ENCODE data around the gene OR52I2.

Gene OR52I2

DNA sequence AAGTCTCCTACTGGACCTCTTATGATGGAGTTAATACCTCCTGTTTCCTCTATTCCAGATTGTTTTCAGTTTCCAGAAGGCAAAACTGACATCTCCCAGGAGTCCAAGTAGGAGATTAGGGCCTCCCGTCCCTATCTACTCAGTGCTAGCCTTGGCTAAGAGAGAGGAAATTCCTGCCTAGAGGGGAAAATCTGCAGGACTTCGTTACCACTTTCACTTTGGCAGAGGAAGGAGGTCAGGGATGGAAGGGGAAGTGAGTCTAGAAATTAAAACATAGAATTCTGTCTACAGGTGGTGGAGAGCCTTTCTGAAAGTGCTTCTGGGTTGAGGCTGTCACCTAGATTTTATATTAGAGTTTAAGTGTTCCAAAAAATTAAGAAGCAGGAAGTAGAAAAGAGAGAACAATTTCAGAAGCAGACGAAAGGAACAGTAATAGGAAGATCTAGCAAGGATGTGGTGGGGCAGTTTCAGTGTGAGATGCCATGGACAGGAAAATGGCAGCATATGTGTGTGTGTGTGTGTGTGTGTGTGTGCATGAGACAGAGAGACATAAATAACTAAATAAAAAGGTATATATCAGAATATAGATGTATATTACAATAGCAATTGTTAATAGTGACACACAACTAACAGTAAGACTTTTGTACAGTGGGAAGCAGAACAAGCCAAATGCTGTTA is 28.9 kb downstream of the OR52I2 start:
- DNase-seq, result peak in 1 of 2 donors; percentile 47

- DNase-seq, result no peak
Observed at GRCh38 chr11:4611986-4612385, 30.4 kb downstream of the OR52I2 start.

DNA sequence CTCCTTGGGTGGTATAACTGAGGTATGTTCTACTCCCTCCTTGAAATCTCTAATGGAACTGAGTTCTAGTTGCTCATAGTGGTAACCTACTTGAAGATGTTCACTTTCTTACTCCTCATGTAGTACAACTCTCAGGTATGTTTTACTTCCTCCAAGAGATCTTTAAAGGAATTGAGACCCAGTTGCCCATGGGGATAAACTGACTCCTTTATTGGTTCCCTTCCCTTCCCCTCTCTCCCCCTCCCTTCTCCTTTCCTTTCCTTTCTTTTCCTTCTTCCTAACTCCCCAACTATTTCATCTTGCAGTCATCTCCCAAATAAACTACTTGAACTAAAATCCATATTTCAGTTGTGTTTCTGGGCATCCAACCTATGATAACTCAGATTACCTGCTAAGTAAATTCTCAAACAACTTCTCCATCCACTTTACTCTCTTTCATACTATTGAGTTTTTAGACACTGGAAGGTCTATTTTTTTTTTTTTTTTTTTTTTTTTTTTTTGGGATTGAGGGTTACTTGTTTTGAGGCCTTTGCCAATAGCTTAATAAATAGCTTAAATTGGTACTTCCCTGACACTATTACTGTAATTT is 34.4 kb downstream of the OR52I2 start:
- DNase-seq, result no peak

GRCh38 chr11:4619514-4619913 is 38.0 kb downstream of the OR52I2 start:
- no peak for DNase-seq

DNA sequence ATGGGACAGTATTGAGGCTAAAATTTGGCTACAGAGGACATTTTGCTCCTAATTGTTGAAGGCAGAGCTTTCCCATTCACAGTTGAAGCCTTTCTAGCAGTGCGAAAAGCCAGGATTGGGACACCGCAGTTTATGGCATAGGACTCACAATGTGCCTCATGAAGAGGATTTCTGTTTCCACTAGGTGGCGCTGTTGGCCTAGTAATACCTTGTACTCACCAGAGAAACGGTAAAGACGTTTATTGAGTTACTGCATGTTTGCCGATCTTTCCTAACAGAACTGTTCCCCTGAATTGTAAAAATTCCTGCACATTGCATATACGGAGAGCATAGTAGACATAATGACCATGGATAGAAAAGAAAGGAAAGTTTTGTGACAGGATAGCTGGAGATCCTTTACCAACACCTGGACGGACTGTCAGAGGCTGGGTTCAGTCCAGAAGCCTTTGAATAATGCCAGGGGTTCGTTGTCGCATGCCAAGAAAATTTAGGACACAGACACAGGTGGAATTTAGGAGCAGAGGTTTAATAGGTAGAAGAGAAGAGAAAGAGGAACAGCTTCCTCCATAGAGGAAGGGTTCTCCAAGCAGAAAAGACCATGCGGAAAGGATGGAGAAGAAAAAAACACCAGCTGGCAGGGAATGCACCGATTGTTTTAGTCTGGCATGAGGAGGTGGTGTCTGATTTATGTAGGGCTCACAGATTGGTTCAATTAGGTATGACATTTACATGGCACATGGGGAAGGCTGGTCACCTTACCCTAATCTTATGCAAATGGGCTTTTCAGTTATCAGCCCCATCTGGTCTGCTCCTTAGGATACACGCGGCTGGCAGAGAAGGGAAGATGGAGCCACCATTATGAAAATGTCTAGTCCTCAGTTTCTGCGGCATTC is 44.9 kb downstream of the OR52I2 start:
- DNase-seq, result peak; percentile 8 to 45

GRCh38 chr11:4636136-4636535 is 54.6 kb downstream of the OR52I2 start:
- no peak for DNase-seq

DNA sequence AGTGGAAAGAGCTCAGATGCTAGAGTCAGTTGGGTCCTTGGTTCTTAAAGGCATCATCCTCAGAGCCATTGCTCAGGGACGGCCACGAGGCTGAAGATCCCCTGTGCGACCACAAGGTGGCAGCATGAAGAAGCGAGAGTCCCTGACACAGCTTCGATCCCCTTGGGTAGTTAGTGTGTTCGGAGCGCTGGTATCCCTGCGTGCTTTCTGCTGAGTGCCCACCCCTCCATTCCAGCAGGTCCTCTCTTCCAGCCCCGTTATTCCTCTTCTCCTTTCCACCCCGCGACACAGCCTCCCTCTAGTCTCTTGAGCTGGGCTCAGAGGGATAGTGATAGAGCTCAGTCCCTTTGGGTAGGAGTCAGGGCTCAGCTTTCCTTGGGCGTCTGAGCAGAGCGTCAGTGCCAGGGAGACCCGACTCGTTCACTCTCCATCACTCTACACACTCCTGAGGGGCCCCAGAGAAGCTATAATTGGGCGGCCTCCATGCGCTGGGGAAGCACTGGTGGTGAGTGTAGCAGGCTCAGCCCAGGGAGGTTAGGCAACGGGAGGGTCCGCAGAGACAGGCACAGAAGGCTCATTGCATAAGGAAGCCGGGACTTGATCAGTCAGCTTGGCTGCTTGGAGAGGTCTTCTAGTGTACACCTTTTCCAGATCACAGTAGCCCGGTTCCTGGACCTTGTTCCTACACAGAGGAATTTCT is 55.6 kb downstream of the OR52I2 start, which contains the start of gene OR51D1:
OR51D1 (plus strand) TSS at position 516 of the 700 bp plus-strand sequence. CDS start 2,314 bp downstream, outside the sequence.
- DNase-seq, result peak; percentile 57 to 65

DNA sequence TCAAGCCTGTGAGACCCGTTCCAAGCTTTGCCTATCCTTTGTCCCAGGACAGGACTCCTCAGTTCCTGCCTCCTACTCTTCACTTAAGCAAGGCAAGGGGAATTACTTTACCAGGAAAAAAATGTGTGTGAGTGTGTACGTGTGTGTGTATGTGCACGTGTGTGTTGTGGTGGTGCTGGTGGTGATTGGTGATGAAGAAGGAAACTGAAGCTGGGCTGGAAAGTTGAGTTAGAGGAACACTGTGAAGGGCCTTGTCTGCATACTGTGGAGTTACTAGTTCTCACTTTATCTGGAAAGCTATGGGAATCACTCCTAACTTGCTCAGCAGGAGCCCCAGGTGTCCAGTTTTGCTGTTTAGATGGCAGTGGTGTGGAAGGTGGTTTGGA is 56.1 kb downstream of the OR52I2 start:
- no peak for DNase-seq

- no peak for DNase-seq
Observed at GRCh38 chr11:4639931-4640330, 58.4 kb downstream of the OR52I2 start.

GRCh38 chr11:4641501-4641900 is 60.0 kb downstream of the OR52I2 start:
- no peak for DNase-seq

GRCh38 chr11:4642043-4642442 is 60.5 kb downstream of the OR52I2 start:
- no peak for DNase-seq
